ENCODE results near the gene CD86. TPM values are rescaled to one million over a fixed set of nuclear protein-coding genes. Genes with fewer than 3 reads are reported as not detected.

CD86 gene
- total RNA-seq, 1 experiment from 2014 or later: not detected

DNA sequence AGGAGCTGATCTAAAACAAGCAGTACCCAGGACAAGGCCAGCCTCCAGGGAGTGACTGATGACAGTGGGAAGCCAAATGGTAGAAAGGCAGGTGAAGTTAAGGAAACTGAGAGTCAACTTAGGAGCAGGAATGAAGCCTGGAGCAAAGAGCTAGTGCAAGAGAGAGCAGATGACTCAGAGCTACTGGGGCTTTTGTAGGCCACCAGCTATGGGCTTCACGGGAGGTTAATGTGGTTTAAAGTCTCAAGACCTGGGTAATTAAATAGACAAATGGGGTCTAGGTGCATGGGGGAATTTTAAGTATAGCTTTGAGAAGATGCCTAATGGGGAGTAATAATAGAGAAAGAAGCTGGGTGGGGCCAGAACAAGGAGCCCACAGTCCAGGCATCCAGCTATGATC lies 3.1 kb downstream of the CD86 start:
- no peak overlapping the region for H3K4me3 ChIP-seq (ENCODE audit: low read depth in 2 of 2, low read length in 2 of 2)
- ChIA-PET CTCF (no interaction called here), POLR2A (no interaction called here)
- no peaks in the 10 kb centered on the region for H3K4me1 ChIP-seq (ENCODE audit: control insufficient read depth, insufficient read depth, low read length)
- TF ChIP-seq TCF7L2 (IDR thresholded peaks at IDR 0.05; ENCODE audit: low read depth, low read length) (no peak), POLR2AphosphoS5 (IDR thresholded peaks at IDR 0.05; ENCODE audit: low read depth, low read length) (no peak), SIN3A (IDR thresholded peaks at IDR 0.05; ENCODE audit: borderline replicate concordance, insufficient read depth, low read depth, low read length) (no peak)
- TF ChIP-seq, protein P1, sequence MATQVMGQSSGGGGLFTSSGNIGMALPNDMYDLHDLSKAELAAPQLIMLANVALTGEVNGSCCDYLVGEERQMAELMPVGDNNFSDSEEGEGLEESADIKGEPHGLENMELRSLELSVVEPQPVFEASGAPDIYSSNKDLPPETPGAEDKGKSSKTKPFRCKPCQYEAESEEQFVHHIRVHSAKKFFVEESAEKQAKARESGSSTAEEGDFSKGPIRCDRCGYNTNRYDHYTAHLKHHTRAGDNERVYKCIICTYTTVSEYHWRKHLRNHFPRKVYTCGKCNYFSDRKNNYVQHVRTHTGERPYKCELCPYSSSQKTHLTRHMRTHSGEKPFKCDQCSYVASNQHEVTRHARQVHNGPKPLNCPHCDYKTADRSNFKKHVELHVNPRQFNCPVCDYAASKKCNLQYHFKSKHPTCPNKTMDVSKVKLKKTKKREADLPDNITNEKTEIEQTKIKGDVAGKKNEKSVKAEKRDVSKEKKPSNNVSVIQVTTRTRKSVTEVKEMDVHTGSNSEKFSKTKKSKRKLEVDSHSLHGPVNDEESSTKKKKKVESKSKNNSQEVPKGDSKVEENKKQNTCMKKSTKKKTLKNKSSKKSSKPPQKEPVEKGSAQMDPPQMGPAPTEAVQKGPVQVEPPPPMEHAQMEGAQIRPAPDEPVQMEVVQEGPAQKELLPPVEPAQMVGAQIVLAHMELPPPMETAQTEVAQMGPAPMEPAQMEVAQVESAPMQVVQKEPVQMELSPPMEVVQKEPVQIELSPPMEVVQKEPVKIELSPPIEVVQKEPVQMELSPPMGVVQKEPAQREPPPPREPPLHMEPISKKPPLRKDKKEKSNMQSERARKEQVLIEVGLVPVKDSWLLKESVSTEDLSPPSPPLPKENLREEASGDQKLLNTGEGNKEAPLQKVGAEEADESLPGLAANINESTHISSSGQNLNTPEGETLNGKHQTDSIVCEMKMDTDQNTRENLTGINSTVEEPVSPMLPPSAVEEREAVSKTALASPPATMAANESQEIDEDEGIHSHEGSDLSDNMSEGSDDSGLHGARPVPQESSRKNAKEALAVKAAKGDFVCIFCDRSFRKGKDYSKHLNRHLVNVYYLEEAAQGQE (IDR thresholded peaks at IDR 0.05; ENCODE audit: insufficient read depth in 1 of 2, low read depth in 2 of 2, low read length in 1 of 2): no peak
- TF ChIP-seq, protein P2, sequence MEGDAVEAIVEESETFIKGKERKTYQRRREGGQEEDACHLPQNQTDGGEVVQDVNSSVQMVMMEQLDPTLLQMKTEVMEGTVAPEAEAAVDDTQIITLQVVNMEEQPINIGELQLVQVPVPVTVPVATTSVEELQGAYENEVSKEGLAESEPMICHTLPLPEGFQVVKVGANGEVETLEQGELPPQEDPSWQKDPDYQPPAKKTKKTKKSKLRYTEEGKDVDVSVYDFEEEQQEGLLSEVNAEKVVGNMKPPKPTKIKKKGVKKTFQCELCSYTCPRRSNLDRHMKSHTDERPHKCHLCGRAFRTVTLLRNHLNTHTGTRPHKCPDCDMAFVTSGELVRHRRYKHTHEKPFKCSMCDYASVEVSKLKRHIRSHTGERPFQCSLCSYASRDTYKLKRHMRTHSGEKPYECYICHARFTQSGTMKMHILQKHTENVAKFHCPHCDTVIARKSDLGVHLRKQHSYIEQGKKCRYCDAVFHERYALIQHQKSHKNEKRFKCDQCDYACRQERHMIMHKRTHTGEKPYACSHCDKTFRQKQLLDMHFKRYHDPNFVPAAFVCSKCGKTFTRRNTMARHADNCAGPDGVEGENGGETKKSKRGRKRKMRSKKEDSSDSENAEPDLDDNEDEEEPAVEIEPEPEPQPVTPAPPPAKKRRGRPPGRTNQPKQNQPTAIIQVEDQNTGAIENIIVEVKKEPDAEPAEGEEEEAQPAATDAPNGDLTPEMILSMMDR (IDR thresholded peaks at IDR 0.05): no peak
- no peaks in the 10 kb centered on the region for H3K36me3 ChIP-seq (ENCODE audit: control insufficient read depth, insufficient read depth, low read length)
- H3K9me3 ChIP-seq (ENCODE audit: control insufficient read depth, insufficient read depth, low read depth, low read length): no peaks in the 10 kb centered on the region
- intact Hi-C loops (cut with micrococcal nuclease; ENCODE audit: unreplicated experiment) (no loop called here), in situ Hi-C loops (cut with HindIII; ENCODE audit: low pct_unique_long_range_greater_than_20kb, low sequenced_read_pairs) (no loop called here)
- no peak for ATAC-seq
- H3K27ac ChIP-seq (ENCODE audit: low read length): no peak overlapping the region
- no TSS peak for BruUV-seq (replicated peaks)
- DNase-seq (ENCODE audit: low read depth, low spot score): no peak
- H3K27me3 ChIP-seq (ENCODE audit: control insufficient read depth, insufficient read depth, low read length): peaks cover 9% of the 10 kb centered on the region; the same call in 1 of the 2 replicates

GRCh38 chr3:122060040-122060698 lies 5.0 kb downstream of the CD86 start:
- Histone ChIP-seq H3K36me3 (ENCODE audit: control insufficient read depth, insufficient read depth, low read length) (no peaks in the 10 kb centered on the region), H3K9me3 (ENCODE audit: control insufficient read depth, insufficient read depth, low read depth, low read length) (no peaks in the 10 kb centered on the region), H3K27me3 (ENCODE audit: control insufficient read depth, insufficient read depth, low read length) (peaks cover 7% of the 10 kb centered on the region; the same call in 1 of the 2 replicates), H3K4me3 (ENCODE audit: low read depth in 2 of 2, low read length in 2 of 2) (no peak overlapping the region), H3K27ac (ENCODE audit: low read length) (no peak overlapping the region), H3K4me1 (ENCODE audit: control insufficient read depth, insufficient read depth, low read length) (no peaks in the 10 kb centered on the region)
- CTCF ChIA-PET: no interaction called here
- intact Hi-C loops (cut with micrococcal nuclease; ENCODE audit: unreplicated experiment): no loop called here
- no peak for DNase-seq (ENCODE audit: low read depth, low spot score)
- in situ Hi-C loops (cut with HindIII; ENCODE audit: low pct_unique_long_range_greater_than_20kb, low sequenced_read_pairs): no loop called here
- ATAC-seq: no peak
- POLR2A ChIA-PET: no interaction called here
- TF ChIP-seq, protein P2 (IDR thresholded peaks at IDR 0.05): no peak
- TF ChIP-seq POLR2AphosphoS5 (IDR thresholded peaks at IDR 0.05; ENCODE audit: low read depth, low read length): no peak
- TF ChIP-seq, protein P1 (IDR thresholded peaks at IDR 0.05; ENCODE audit: insufficient read depth in 1 of 2, low read depth in 2 of 2, low read length in 1 of 2): no peak
- TF ChIP-seq TCF7L2 (IDR thresholded peaks at IDR 0.05; ENCODE audit: low read depth, low read length): no peak
- no peak for TF ChIP-seq SIN3A (IDR thresholded peaks at IDR 0.05; ENCODE audit: borderline replicate concordance, insufficient read depth, low read depth, low read length)
- BruUV-seq (replicated peaks): no TSS peak
